ENCODE results near the gene SLC6A11.
A peak's percentile ranks its signal among the peaks of the same experiment; 100 is the strongest.

Gene SLC6A11

GRCh38 chr3:10890665-10891064 lies 74.6 kb downstream of the SLC6A11 start:
- DNase-seq: no peak

GRCh38 chr3:10892622-10893021 lies 76.6 kb downstream of the SLC6A11 start:
- DNase-seq: no peak

GRCh38 chr3:10901296-10901945 lies 85.4 kb downstream of the SLC6A11 start:
- DNase-seq: no peak

- no peak for DNase-seq
Observed at GRCh38 chr3:10907262-10907661, 91.2 kb downstream of the SLC6A11 start.

GRCh38 chr3:10910367-10910766 lies 94.3 kb downstream of the SLC6A11 start:
- no peak for DNase-seq

- no peak for DNase-seq
Observed at GRCh38 chr3:10911350-10912002, 95.4 kb downstream of the SLC6A11 start.

DNA sequence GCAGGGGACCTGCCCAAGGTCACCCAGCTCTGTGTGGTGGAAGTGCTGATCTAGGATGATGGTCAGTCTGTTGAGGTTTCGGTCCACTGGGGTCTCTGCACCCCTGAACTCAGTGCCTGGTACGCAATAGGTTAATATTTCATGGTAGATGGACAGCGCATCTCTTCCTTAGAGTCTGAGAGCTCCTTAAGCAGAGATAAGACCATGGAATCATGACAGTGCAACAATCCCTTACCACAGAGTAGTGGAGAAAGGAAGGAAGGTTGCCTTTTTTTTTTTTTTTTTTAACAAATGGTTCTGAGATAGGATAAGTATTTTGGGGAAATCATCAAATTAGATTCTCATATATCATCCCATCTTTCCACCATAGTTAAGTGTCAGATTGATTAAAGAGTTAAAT lies 96.8 kb downstream of the SLC6A11 start:
- no peak for DNase-seq

DNA sequence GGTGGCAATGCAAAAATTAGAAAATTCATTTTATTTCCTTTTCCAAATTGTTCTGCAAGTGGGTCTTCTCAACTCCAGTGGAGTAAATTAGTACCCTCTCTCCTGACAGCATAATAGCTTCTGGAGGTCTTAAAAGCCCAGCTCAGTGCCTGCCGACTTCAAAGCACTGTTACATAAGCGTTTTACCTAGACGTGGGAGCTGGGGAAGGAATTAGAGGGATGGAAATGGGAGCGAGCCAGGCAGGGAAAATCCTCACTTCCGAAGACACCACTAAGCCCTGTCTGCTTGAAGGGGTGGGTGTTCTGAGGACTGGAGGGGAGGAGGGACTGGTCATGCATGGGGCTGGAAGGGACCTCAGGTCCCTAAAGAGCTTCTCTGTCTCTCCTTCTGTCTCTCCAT lies 99.3 kb downstream of the SLC6A11 start:
- no peak for DNase-seq

GRCh38 chr3:10917176-10917575 lies 101.1 kb downstream of the SLC6A11 start:
- no peak for DNase-seq

- no peak for DNase-seq
Observed at GRCh38 chr3:10918011-10918410, 102.0 kb downstream of the SLC6A11 start.

GRCh38 chr3:10919636-10920035 lies 103.6 kb downstream of the SLC6A11 start:
- no peak for DNase-seq

GRCh38 chr3:10925436-10926255 lies 109.6 kb downstream of the SLC6A11 start:
- DNase-seq: peak; percentile 6

DNA sequence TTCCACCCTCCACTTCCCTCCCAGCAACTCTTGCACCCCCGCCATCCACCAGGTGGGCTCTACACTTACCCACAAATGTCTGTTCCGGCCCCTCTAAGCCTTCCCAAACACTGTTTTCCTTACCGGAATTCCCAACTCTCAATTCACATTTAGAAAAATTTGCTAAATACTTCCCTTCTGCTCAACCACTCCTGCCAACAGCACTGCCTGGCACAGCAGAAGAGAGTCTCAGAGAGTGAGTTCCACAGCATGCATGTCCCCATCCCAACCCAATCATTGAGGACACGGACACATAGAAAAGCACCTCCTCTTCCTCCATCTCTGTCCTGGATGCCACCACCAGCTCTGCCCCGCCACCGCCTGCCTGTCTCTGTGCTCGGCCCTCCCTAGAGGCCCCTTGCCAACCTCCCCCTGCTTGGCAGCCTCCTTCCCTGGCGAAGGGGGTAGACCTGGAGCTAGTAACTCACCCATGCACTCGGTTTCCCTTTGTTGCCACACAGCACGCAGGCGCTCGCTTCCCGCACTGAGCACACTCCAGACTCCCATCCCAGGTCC lies 110.3 kb downstream of the SLC6A11 start:
- DNase-seq: no peak

DNA sequence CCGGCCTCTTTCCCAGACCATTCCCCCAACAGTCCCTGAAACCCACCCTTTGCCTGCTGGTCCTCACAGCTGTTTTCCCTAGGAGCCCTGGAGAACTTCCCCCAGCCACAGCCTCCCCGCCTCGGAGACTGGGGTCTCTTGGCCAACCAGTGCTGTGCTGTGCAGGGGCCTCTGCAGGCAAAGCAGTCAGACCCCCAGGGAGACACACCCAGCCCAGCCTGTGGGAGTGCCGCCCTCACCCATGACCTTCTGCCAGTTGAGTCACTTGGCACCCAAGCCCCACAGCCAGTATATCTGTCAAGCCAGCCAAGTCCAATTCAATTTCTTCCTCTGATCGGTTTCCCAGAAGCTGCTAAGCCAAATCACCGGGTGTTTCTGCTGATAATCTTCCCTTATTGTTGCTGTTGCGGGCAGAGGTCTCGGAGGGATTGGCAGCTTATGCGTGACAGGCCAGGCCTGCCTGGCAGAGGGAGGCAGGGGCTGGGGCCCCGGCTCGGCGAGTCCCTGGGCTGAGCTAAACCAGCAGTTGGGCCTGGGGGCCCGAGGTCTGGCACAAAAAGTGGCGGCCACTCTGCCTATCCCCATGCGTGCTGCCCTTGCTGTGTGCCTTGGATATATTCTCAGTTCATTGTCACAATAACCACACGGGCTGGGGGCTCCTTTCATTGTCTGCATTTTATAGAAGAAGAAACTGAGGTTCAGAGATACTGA lies 110.9 kb downstream of the SLC6A11 start:
- DNase-seq: peak; percentile 13

DNA sequence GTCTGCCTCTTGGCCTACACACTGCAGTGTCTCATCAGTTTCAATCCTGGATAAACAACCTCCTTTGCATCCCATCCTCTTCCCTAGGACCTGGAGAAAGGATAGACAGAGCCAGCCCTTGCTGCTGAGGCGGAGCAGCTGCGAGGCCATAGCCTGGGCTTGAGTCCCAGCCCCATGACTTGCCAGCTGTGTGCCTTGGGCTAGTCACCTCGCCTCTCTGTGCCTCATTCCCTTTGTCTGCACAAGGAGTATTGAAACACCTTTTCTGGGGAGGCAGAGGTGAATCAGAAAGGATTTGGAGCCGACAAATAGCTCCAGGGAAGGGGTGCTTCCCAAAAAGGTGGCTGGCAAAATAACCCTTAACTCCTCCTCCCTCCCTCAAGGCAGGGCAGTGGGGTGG lies 111.5 kb downstream of the SLC6A11 start:
- DNase-seq: peak; percentile 17

- no peak for DNase-seq
Observed at GRCh38 chr3:10928407-10928960, 112.5 kb downstream of the SLC6A11 start.

DNA sequence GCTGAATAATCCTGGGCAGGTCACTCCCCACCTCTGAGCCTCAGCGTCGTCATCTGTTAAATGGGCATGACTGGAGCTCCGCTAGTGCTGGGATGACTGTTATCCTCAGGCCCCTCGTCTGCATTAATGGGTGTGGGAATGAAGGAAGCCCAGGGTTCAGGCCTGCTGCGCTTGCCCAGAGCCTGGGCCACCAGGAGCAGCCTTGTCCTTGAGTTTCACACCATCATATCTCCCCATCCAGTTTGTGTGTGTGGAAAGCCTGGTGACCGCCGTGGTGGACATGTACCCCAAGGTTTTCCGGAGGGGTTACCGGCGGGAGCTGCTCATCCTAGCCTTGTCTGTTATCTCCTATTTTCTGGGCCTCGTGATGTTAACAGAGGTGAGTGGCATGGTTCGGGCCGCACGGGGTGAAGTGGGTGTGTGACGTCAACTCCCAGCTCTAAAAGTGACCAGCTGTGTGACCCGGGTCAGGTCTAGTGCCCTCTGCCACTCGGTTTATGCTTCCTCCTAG lies 113.0 kb downstream of the SLC6A11 start:
- no peak for DNase-seq

- DNase-seq: peak; percentile 6
Observed at GRCh38 chr3:10929978-10930665, 114.1 kb downstream of the SLC6A11 start.

GRCh38 chr3:10930666-10931040 lies 114.6 kb downstream of the SLC6A11 start:
- DNase-seq: peak; percentile 9

- DNase-seq: no peak
Observed at GRCh38 chr3:10932596-10932995, 116.6 kb downstream of the SLC6A11 start.

GRCh38 chr3:10933021-10933420 lies 117.0 kb downstream of the SLC6A11 start:
- DNase-seq: no peak

DNA sequence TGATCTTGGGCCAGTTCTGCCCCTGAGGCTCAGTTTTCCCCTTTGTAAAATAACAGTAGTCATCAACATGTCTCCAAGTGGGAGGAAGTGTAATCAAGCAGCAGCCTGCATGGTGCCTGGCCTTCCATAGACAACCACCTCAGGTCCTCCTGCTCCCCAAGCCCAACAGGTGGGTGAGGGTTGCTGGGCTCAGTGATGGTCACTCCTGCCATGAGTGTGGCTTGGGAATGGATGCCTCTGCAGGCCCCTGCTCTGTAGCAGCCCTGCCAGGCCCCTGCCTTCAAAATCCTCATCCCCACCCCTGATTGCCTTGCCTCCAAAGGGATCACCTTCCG lies 117.4 kb downstream of the SLC6A11 start:
- DNase-seq: no peak

Measured in femur (tissue), 1 donor.